T47D (cell line): ENCODE data around the gene SAFB.

Source experiments
- DNase-seq, 2 experiments: peaks; one replicate each; pipeline versions ENCODE4 v3.0.0 to v3.0.0-alpha.2; 2011 to 2012; ENCODE audit warnings: low read depth in 1 of 2, low spot score in 1 of 2
- JUND ChIP-seq: IDR thresholded peaks from 2 replicates; pipeline ENCODE4 v1.6.1; 2012; ENCODE audit warnings: low read depth
- in situ Hi-C: cut with HindIII; loops from 2 replicates; pipeline ENCODE4 v1.10.0; 2016; ENCODE audit warnings: low sequenced_read_pairs, low pct_unique_long_range_greater_than_20kb

Gene SAFB

GRCh38 chr19:5642204-5642603, 19.3 kb downstream of the SAFB start:
- in situ Hi-C loops = no loop called here
- DNase-seq = no peak
- no peak for TF ChIP-seq JUND

DNA sequence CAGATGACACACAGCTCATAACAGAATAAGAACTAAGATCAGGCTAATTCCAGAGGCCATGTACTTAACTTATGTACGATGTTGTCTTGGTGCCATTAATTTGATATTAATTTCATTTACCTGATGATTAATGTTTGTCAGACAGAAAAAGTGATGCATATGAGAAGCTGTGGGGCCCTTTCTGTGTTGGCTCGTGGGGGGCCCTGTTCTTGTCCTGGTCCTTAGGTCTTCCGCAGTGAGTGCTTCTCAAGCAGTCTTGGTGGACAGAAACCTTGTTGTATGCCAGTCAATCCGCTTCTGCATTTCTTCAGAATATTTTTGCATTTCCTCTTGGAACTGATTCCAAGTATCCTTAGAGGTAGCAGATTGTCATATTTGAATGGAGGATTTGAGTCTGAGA, 20.2 kb downstream of the SAFB start:
- DNase-seq = no peak
- in situ Hi-C loops = no loop called here
- no peak for TF ChIP-seq JUND

DNA sequence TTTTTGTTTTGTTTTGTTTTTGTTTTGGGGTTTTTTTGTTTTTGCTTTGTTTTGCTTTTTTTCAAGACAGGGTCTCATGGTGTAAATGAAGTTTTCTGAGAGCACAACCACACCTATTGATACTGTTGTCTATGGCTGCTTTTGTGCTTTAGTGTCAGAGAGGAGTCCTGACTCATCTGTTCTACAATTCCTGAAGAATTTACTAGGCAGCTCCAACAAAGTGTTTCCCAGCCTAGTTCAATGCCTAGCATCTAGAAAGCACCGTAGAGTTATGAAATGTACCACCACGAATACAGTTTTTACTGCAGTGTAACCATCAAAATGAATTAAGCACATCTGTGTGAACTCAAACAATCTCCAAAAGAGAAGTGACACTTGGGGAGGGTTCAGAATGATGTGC, 21.2 kb downstream of the SAFB start:
- in situ Hi-C loops = no loop called here
- TF ChIP-seq JUND = no peak
- no peak for DNase-seq

DNA sequence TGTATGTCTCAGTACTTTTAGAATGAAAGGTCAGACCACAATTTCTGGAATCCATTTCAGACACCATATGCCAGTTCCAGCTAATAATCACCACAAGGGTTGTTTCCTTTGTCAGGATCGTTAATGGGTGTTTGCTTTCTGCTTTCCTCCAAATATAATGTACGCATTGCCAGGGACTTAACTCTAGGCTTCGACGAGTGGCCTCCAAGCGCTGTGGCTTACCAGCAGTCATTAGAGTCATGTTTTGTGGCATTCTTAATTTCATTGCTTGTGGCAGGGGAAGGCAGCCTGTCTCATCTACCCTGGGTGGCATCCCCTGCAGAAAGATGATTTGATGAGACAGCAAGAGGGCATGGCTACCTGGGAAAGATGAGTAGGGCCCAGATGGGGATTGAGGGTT, 22.5 kb downstream of the SAFB start:
- DNase-seq = no peak
- in situ Hi-C loops = no loop called here
- TF ChIP-seq JUND = no peak

DNA sequence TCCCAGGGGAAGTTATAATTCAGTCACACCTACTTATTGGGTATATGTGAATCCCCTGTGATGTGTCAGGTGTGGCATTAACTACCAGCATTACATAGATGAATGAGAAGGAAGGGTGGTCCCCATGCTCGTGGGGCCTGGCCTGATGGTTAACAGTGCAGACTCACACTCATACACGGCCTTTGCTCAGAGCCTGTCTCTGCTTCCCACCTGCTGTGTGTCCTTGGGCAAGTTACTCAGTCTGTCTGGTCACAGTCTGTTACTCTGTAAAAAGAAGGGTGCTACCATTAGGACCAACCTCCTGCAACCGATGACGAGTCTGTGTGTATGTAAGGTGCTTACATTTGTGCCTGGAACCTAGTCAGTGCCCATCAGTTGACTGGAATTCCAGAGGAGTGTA, 23.8 kb downstream of the SAFB start:
- in situ Hi-C loops = no loop called here
- no peak for DNase-seq
- TF ChIP-seq JUND = no peak

DNA sequence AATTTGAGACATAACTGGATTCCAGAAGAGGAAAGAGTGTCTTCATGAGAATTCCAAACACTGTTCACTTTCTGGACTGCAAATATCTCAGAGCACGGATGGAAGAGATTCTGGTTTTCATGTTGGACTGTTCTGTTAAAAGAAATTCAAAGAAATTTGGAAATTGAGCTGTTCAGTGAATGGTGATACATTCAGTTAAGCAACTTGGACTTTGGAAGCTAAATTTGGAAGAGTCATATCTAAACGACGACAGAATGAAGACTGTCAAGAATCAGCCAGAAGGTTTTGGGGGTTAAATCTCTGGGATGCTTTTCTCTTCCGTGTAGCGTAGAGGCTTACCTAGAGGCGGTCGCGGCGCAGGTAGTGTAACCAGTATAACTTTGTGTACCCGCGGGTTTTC, 25.6 kb downstream of the SAFB start:
- in situ Hi-C loops = no loop called here
- DNase-seq = no peak
- no peak for TF ChIP-seq JUND

GRCh38 chr19:5651361-5651760, 28.5 kb downstream of the SAFB start:
- in situ Hi-C loops = no loop called here
- no peak for TF ChIP-seq JUND
- no peak for DNase-seq

- no peak for TF ChIP-seq JUND
- DNase-seq = no peak
- in situ Hi-C loops = no loop called here
Measured at GRCh38 chr19:5652261-5652660, 29.4 kb downstream of the SAFB start.

DNA sequence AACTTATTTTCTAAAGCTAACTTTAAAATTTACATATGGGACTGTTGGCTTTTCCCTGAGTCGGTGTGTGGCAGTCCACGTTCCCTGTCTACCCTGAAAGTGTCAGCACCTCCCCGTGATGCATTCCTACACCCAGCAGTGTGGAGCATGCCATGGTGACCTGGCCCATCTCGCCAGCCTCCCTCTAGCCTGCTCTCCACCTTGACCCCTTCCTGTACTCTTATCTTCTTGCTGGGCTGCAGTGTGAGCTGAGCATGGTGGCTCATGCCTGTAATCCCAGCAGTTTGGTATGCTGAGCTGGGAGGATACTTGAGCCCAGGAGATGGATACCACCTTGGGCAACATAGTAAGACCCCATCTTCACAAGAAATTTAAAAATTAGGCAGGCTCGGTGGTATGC, 32.0 kb downstream of the SAFB start:
- in situ Hi-C loops = no loop called here
- no peak for DNase-seq
- TF ChIP-seq JUND = no peak

DNA sequence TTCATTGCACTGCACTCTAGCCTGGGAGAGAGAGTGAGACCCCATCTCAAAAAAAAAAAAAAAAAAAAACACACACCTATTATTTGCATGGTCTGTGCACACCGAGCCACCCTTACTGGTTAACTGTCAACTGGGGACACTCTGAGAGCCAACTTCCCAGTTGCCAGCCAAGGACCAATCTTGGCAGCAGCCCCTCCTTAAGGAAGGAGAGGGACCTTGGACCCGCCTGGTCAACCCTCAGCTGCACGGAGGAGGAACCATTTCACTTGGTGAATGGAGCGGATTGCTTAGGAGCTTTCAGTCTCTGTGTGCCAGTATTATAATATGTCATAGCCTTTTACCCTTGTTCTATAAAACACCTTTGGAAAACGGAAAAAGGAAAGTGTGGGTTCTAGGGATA, 32.5 kb downstream of the SAFB start:
- no peak for TF ChIP-seq JUND
- in situ Hi-C loops = no loop called here
- no peak for DNase-seq

DNA sequence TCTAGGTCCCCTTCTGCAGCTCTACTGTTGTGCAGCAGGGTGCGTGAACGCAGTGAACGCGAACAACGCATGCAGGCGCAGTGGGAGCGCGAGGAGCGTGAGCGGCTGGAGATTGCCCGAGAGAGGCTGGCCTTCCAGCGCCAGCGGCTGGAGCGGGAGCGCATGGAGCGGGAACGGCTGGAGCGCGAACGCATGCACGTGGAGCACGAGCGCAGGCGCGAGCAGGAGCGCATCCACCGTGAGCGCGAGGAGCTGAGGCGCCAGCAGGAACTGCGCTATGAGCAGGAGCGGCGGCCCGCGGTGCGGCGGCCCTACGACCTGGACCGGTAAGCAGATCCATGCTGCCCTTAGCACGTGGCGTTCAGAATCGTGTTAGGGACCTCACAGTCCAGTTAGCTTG, 38.6 kb downstream of the SAFB start:
- in situ Hi-C loops = no loop called here
- no peak for TF ChIP-seq JUND
- no peak for DNase-seq

GRCh38 chr19:5663904-5664303, 41.0 kb downstream of the SAFB start:
- in situ Hi-C loops = no loop called here
- no peak for TF ChIP-seq JUND

DNA sequence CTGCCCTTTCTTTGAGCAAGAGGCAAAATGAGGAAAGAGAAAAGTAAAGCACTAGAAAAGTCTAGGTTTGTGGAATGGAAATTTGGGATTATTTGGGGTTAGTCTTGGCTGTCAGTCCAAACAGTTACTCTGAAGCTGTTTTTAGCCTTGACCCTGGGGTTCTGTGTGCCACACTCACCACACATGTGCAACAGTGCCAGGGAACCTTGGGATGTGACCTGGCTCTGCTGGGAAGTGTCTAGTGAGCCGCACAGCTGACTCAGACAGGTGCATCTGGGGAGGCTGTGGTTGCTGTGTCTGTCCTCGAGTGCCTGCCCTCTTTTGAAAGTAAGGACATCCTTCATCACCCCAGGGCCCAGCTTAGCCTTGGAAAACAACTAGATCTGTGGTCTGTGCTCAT, 41.6 kb downstream of the SAFB start:
- no peak for DNase-seq
- in situ Hi-C loops = no loop called here
- TF ChIP-seq JUND = no peak

More at GRCh38 chr19:5663904-5664303, 41.0 kb downstream of the SAFB start:
- no peak for DNase-seq

DNA sequence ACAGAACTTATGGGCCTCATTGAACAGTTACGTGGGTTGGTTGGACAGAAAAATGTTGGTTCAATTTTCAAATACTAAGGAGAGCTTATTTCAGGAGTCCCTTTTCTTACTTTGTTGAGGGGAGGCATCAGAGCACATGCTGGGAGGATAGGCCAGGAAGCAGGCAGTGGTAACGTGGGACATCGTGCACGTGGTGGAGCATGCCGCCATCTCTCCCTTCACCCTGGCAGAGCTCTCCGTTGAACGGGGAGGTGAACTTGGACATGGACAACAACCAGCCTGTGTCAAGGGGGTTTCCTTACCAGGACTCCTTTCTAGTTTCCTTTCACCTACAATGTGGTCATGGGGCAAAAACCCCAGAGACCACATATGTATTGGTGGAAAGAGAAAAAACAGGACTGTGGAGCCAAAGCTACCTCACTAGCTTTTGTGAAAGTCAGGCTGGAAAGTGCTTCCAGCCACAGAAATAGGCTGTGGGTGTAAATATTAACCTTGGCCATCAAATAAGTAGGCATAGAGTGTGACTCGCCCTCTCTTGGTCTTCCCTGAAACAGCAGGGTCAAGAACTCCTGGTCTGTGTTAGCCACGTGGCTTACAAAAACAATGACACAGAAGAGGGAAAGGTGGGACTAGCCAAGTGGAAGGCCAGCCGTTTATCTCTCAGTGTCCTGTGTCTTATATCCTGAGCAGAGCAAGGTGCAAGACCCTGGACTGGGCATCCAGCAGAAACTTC, 43.1 kb downstream of the SAFB start:
- peak; percentile 13 to 47 for DNase-seq
- no peak for TF ChIP-seq JUND
- in situ Hi-C loops = no loop called here
